ENCODE measurements around the gene LMX1B. TPM values are rescaled to one million over a fixed set of nuclear protein-coding genes. Genes with fewer than 3 reads are reported as not detected.
A peak's percentile ranks its signal among the peaks of the same experiment; 100 is the strongest.
"Not testable (repeated sequence)": the region's sequence is repeated elsewhere in the genome, so short reads cannot be mapped to it uniquely, and the experiment has no call there.

Gene LMX1B
- polyA plus RNA-seq, 1 donor: 0.96 TPM

- no peak for DNase-seq
- Histone ChIP-seq H3K9me3 (ENCODE audit: control insufficient read depth, low read depth, low read length) (no peaks in the 10 kb centered on the region), H3K27ac (ENCODE audit: low read length) (no peak overlapping the region), H3K4me1 (ENCODE audit: control insufficient read depth, insufficient read depth, low read length) (peaks cover 3% of the 10 kb centered on the region), H3K27me3 (ENCODE audit: control insufficient read depth, insufficient read depth, low read length) (peaks cover 19% of the 10 kb centered on the region), H3K4me3 (ENCODE audit: low read length) (no peak overlapping the region), H3K36me3 (ENCODE audit: control insufficient read depth, insufficient read depth, low read length) (no peaks in the 10 kb centered on the region)
- WGBS (ENCODE audit: insufficient coverage, low lambda C conversion rate): 100% methylated on average over 1 of the region's 5 CpGs
These were observed 106.3 kb downstream of the LMX1B start for GRCh38 chr9:126720036-126720435.

GRCh38 chr9:126720661-126721563 is 107.2 kb downstream of the LMX1B start:
- Histone ChIP-seq H3K9me3 (ENCODE audit: control insufficient read depth, low read depth, low read length) (no peaks in the 10 kb centered on the region), H3K4me1 (ENCODE audit: control insufficient read depth, insufficient read depth, low read length) (peaks cover 3% of the 10 kb centered on the region), H3K36me3 (ENCODE audit: control insufficient read depth, insufficient read depth, low read length) (no peaks in the 10 kb centered on the region), H3K27ac (ENCODE audit: low read length) (no peak overlapping the region), H3K4me3 (ENCODE audit: low read length) (no peak overlapping the region), H3K27me3 (ENCODE audit: control insufficient read depth, insufficient read depth, low read length) (peaks cover 19% of the 10 kb centered on the region)
- WGBS (ENCODE audit: insufficient coverage, low lambda C conversion rate): 88% methylated on average over 8 of the region's 19 CpGs
- DNase-seq: no peak

- no peak for DNase-seq
- WGBS (ENCODE audit: insufficient coverage, low lambda C conversion rate): no CpG with 5 or more reads among the region's 4 CpGs
These were observed 107.8 kb downstream of the LMX1B start for GRCh38 chr9:126721564-126721981.

GRCh38 chr9:126722252-126722921 is 108.7 kb downstream of the LMX1B start:
- no peaks in the 10 kb centered on the region for H3K9me3 ChIP-seq (ENCODE audit: control insufficient read depth, low read depth, low read length)
- peaks cover 3% of the 10 kb centered on the region for H3K4me1 ChIP-seq (ENCODE audit: control insufficient read depth, insufficient read depth, low read length)
- peaks cover 15% of the 10 kb centered on the region for H3K27me3 ChIP-seq (ENCODE audit: control insufficient read depth, insufficient read depth, low read length)
- peak overlapping the region; percentile 50 for H3K4me3 ChIP-seq (ENCODE audit: low read length)
- no CpG with 5 or more reads among the region's 45 CpGs for WGBS (ENCODE audit: insufficient coverage, low lambda C conversion rate)
- H3K27ac ChIP-seq (ENCODE audit: low read length): no peak overlapping the region
- peak; percentile 50 to 74 for DNase-seq
- H3K36me3 ChIP-seq (ENCODE audit: control insufficient read depth, insufficient read depth, low read length): no peaks in the 10 kb centered on the region

More at GRCh38 chr9:126721564-126721981, 107.8 kb downstream of the LMX1B start:
- Histone ChIP-seq H3K27me3 (ENCODE audit: control insufficient read depth, insufficient read depth, low read length) (peaks cover 15% of the 10 kb centered on the region), H3K4me3 (ENCODE audit: low read length) (no peak overlapping the region), H3K4me1 (ENCODE audit: control insufficient read depth, insufficient read depth, low read length) (peaks cover 3% of the 10 kb centered on the region), H3K36me3 (ENCODE audit: control insufficient read depth, insufficient read depth, low read length) (no peaks in the 10 kb centered on the region), H3K9me3 (ENCODE audit: control insufficient read depth, low read depth, low read length) (no peaks in the 10 kb centered on the region), H3K27ac (ENCODE audit: low read length) (no peak overlapping the region)

GRCh38 chr9:126722922-126723806 is 109.4 kb downstream of the LMX1B start:
- no peaks in the 10 kb centered on the region for H3K36me3 ChIP-seq (ENCODE audit: control insufficient read depth, insufficient read depth, low read length)
- WGBS (ENCODE audit: insufficient coverage, low lambda C conversion rate): no CpG with 5 or more reads among the region's 68 CpGs

GRCh38 chr9:126723807-126724172 is 110.1 kb downstream of the LMX1B start:
- WGBS (ENCODE audit: insufficient coverage, low lambda C conversion rate): 20% methylated on average over 2 of the region's 14 CpGs
- H3K27me3 ChIP-seq (ENCODE audit: control insufficient read depth, insufficient read depth, low read length): peaks cover 17% of the 10 kb centered on the region
- no peak overlapping the region for H3K4me3 ChIP-seq (ENCODE audit: low read length)
- H3K4me1 ChIP-seq (ENCODE audit: control insufficient read depth, insufficient read depth, low read length): peaks cover 3% of the 10 kb centered on the region
- no peaks in the 10 kb centered on the region for H3K36me3 ChIP-seq (ENCODE audit: control insufficient read depth, insufficient read depth, low read length)
- no peak overlapping the region for H3K27ac ChIP-seq (ENCODE audit: low read length)
- peak in 1 of 2 donors; percentile 24 for DNase-seq
- H3K9me3 ChIP-seq (ENCODE audit: control insufficient read depth, low read depth, low read length): no peaks in the 10 kb centered on the region

More at GRCh38 chr9:126722922-126723806, 109.4 kb downstream of the LMX1B start:
- no peak overlapping the region for H3K27ac ChIP-seq (ENCODE audit: low read length)
- peak in 1 of 2 donors; percentile 32 for DNase-seq
- H3K4me1 ChIP-seq (ENCODE audit: control insufficient read depth, insufficient read depth, low read length): peaks cover 3% of the 10 kb centered on the region
- peak overlapping the region; percentile 50 for H3K4me3 ChIP-seq (ENCODE audit: low read length)
- peaks cover 17% of the 10 kb centered on the region for H3K27me3 ChIP-seq (ENCODE audit: control insufficient read depth, insufficient read depth, low read length)
- no peaks in the 10 kb centered on the region for H3K9me3 ChIP-seq (ENCODE audit: control insufficient read depth, low read depth, low read length)

GRCh38 chr9:126724226-126724625 is 110.5 kb downstream of the LMX1B start:
- Histone ChIP-seq H3K27me3 (ENCODE audit: control insufficient read depth, insufficient read depth, low read length) (peaks cover 17% of the 10 kb centered on the region), H3K36me3 (ENCODE audit: control insufficient read depth, insufficient read depth, low read length) (no peaks in the 10 kb centered on the region), H3K27ac (ENCODE audit: low read length) (no peak overlapping the region), H3K4me1 (ENCODE audit: control insufficient read depth, insufficient read depth, low read length) (peaks cover 3% of the 10 kb centered on the region), H3K9me3 (ENCODE audit: control insufficient read depth, low read depth, low read length) (no peaks in the 10 kb centered on the region), H3K4me3 (ENCODE audit: low read length) (no peak overlapping the region)
- no CpG with 5 or more reads among the region's 6 CpGs for WGBS (ENCODE audit: insufficient coverage, low lambda C conversion rate)
- no peak for DNase-seq

- DNase-seq; H3K27ac ChIP-seq (ENCODE audit: low read length); H3K4me3 ChIP-seq (ENCODE audit: low read length); H3K36me3 ChIP-seq (ENCODE audit: control insufficient read depth, insufficient read depth, low read length); H3K9me3 ChIP-seq (ENCODE audit: control insufficient read depth, low read depth, low read length); H3K4me1 ChIP-seq (ENCODE audit: control insufficient read depth, insufficient read depth, low read length): not testable (repeated sequence)
- no CpG with 5 or more reads among the region's 4 CpGs for WGBS (ENCODE audit: insufficient coverage, low lambda C conversion rate)
- peaks cover 17% of the 10 kb centered on the region for H3K27me3 ChIP-seq (ENCODE audit: control insufficient read depth, insufficient read depth, low read length)
These were observed 111.8 kb downstream of the LMX1B start for GRCh38 chr9:126725485-126725884.

- WGBS (ENCODE audit: insufficient coverage, low lambda C conversion rate): no CpG with 5 or more reads among the region's 8 CpGs
- not testable (repeated sequence) for DNase-seq; H3K27ac ChIP-seq (ENCODE audit: low read length); H3K36me3 ChIP-seq (ENCODE audit: control insufficient read depth, insufficient read depth, low read length); H3K4me3 ChIP-seq (ENCODE audit: low read length); H3K9me3 ChIP-seq (ENCODE audit: control insufficient read depth, low read depth, low read length); H3K4me1 ChIP-seq (ENCODE audit: control insufficient read depth, insufficient read depth, low read length)
- peaks cover 13% of the 10 kb centered on the region for H3K27me3 ChIP-seq (ENCODE audit: control insufficient read depth, insufficient read depth, low read length)
These were observed 114.5 kb downstream of the LMX1B start for GRCh38 chr9:126728210-126728609.

- no CpG with 5 or more reads among the region's 8 CpGs for WGBS (ENCODE audit: insufficient coverage, low lambda C conversion rate)
- DNase-seq; H3K36me3 ChIP-seq (ENCODE audit: control insufficient read depth, insufficient read depth, low read length); H3K9me3 ChIP-seq (ENCODE audit: control insufficient read depth, low read depth, low read length); H3K27ac ChIP-seq (ENCODE audit: low read length); H3K4me3 ChIP-seq (ENCODE audit: low read length); H3K4me1 ChIP-seq (ENCODE audit: control insufficient read depth, insufficient read depth, low read length); H3K27me3 ChIP-seq (ENCODE audit: control insufficient read depth, insufficient read depth, low read length): not testable (repeated sequence)
These were observed 116.9 kb downstream of the LMX1B start for GRCh38 chr9:126730592-126730991.

All from large intestine (tissue), 3 donors.